ENCODE results near the gene FBXO42.

The FBXO42 gene

GRCh38 chr1:16392740-16393569 lies 40.7 kb upstream of the FBXO42 start:
- DNase-seq (ENCODE audit: low read depth) = no peak
- no peak for TF ChIP-seq CTCF (conservative IDR thresholded peaks at IDR 0.05; ENCODE audit: low read depth, low read length)
- H3K4me3 ChIP-seq (ENCODE audit: low read depth, low read length) = no peak overlapping the region

GRCh38 chr1:16391411-16391810 lies 39.1 kb upstream of the FBXO42 start:
- TF ChIP-seq CTCF (conservative IDR thresholded peaks at IDR 0.05; ENCODE audit: low read depth, low read length) = no peak
- no peak overlapping the region for H3K4me3 ChIP-seq (ENCODE audit: low read depth, low read length)
- DNase-seq (ENCODE audit: low read depth) = no peak

- no peak for TF ChIP-seq CTCF (conservative IDR thresholded peaks at IDR 0.05; ENCODE audit: low read depth, low read length)
- peak; percentile 36 for DNase-seq (ENCODE audit: low read depth)
- H3K4me3 ChIP-seq (ENCODE audit: low read depth, low read length) = no peak overlapping the region
These were observed 35.2 kb upstream of the FBXO42 start for GRCh38 chr1:16387201-16388188.

- no peak for TF ChIP-seq CTCF (conservative IDR thresholded peaks at IDR 0.05; ENCODE audit: low read depth, low read length)
- no peak overlapping the region for H3K4me3 ChIP-seq (ENCODE audit: low read depth, low read length)
- peak; percentile 64 for DNase-seq (ENCODE audit: low read depth)
These were observed 34.3 kb upstream of the FBXO42 start for GRCh38 chr1:16386454-16387113.

DNA sequence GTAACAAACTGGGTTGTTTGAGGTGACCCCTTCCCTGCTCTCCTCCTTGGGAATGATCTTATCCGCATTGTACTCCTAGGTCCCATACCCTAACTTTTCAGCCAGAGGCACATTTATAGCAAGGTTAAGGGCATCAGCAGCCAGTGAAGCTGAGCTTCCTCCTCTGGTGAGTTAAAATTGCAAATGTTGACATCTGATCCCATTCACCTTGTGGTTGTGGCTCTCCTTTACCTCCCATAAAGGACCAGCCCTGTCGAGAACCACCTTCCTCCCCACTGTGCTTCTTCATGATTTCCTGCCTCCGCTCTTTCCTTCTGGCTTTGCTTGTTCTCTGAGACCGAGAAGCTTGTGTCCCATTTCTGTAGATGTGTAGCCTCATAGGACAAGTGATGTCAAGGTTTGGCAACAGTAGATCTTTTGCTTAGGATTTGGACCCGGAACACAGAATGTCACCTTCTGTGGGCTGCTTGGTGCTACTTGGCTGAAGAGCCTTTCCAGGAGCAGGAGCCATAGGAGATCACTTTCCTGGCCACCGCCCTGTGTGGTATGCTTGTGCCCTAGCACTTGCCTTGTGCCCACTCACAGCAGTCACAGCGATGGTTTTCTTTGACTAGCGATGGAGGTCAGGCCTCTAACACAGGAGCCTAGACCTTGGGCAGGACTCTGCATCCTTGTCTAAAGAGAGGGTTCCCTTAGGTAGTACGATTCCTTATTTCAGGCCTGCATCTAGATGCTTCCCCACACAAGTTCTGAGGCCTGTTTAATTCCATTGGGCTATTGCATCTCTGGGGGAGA lies 33.6 kb upstream of the FBXO42 start:
- no peak for TF ChIP-seq CTCF (conservative IDR thresholded peaks at IDR 0.05; ENCODE audit: low read depth, low read length)
- DNase-seq (ENCODE audit: low read depth) = no peak
- H3K4me3 ChIP-seq (ENCODE audit: low read depth, low read length) = no peak overlapping the region

GRCh38 chr1:16383888-16384287 lies 31.6 kb upstream of the FBXO42 start:
- H3K4me3 ChIP-seq (ENCODE audit: low read depth, low read length) = no peak overlapping the region
- no peak for TF ChIP-seq CTCF (conservative IDR thresholded peaks at IDR 0.05; ENCODE audit: low read depth, low read length)
- no peak for DNase-seq (ENCODE audit: low read depth)
